Muscle layer of colon (tissue), 2 donors: Measurements from ENCODE around the gene PLA2G10.
"Not testable (repeated sequence)": the region's sequence is repeated elsewhere in the genome, so short reads cannot be mapped to it uniquely, and the experiment has no call there.

Source experiments
- H3K27ac ChIP-seq: one replicate; pipeline ENCODE4 v1.7.0; 2013; ENCODE audit warnings: low read depth, mild to moderate bottlenecking, low read length, moderate library complexity
- H3K27me3 ChIP-seq, 2 donors: one replicate each; pipeline ENCODE4 v1.7.0; 2013; ENCODE audit warnings: low read length in 2 of 2, mild to moderate bottlenecking in 2 of 2; ENCODE audit not compliant: insufficient read depth in 2 of 2, control insufficient read depth in 1 of 2
- H3K36me3 ChIP-seq: one replicate; pipeline ENCODE4 v1.7.0; 2013; ENCODE audit warnings: mild to moderate bottlenecking, low read length; ENCODE audit not compliant: insufficient read depth
- H3K4me1 ChIP-seq: one replicate; pipeline ENCODE4 v1.7.0; 2013; ENCODE audit warnings: mild to moderate bottlenecking, low read length; ENCODE audit not compliant: insufficient read depth
- H3K4me3 ChIP-seq, 2 donors: one replicate each; pipeline ENCODE4 v1.7.0; 2013; ENCODE audit warnings: low read length in 2 of 2, low read depth in 1 of 2, mild to moderate bottlenecking in 1 of 2, moderate library complexity in 1 of 2
- H3K9ac ChIP-seq: one replicate; pipeline ENCODE4 v1.7.0; 2013; ENCODE audit warnings: low read length
- H3K9me3 ChIP-seq: one replicate; pipeline ENCODE4 v1.7.0; 2013; ENCODE audit warnings: mild to moderate bottlenecking, low read length
- donor health status: abdominal sarcoma.
- donor health status: Adenocarcinoma of cecum.

PLA2G10 gene

DNA sequence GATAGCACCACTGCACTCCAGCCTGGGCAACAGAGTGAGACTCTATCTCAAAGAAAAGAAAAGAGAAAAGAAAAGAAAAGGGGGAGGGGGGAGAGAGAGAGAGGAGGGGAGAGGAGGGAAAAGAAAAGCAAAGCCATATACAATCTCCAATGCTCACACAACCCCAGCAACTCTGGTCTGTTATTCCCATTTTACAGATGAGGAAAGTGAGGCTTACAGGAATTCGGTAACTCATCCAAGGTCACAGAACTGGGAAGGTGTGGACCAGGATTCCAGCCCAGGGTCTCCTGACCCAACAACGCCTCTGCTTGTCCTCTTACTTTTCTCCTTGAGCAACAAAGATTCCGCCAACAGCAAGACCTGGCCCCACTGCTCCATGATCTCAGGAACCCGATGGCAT lies 13.0 kb downstream of the PLA2G10 start:
- Histone ChIP-seq H3K9me3 (no peaks in the 10 kb centered on the region), H3K36me3 (no peaks in the 10 kb centered on the region), H3K9ac (no peak overlapping the region), H3K4me1 (no peaks in the 10 kb centered on the region), H3K27ac (no peak overlapping the region), H3K27me3 (no peaks in the 10 kb centered on the region), H3K4me3 (no peak overlapping the region)

DNA sequence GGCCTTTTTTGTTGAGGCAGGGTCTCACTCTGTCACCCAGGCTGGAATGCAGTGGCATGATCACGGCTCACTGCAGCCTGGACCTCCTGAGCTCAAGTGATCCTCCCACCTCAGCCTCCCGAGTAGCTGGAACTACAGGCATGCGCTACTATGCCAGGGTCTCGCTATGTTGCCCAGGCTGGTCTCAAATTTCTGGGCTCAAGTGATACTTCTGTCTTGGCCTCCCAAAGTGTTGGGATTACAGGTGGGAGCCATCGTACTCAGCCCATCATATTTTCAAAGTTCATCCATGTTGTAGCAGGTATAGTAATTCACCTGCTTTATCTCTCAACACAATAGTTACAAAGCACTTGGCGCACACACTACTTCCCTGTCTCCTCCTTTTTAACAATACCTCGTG lies 13.7 kb downstream of the PLA2G10 start:
- H3K4me1 ChIP-seq, H3K27ac ChIP-seq, H3K36me3 ChIP-seq, H3K27me3 ChIP-seq, H3K4me3 ChIP-seq, H3K9me3 ChIP-seq, H3K9ac ChIP-seq: not testable (repeated sequence)

DNA sequence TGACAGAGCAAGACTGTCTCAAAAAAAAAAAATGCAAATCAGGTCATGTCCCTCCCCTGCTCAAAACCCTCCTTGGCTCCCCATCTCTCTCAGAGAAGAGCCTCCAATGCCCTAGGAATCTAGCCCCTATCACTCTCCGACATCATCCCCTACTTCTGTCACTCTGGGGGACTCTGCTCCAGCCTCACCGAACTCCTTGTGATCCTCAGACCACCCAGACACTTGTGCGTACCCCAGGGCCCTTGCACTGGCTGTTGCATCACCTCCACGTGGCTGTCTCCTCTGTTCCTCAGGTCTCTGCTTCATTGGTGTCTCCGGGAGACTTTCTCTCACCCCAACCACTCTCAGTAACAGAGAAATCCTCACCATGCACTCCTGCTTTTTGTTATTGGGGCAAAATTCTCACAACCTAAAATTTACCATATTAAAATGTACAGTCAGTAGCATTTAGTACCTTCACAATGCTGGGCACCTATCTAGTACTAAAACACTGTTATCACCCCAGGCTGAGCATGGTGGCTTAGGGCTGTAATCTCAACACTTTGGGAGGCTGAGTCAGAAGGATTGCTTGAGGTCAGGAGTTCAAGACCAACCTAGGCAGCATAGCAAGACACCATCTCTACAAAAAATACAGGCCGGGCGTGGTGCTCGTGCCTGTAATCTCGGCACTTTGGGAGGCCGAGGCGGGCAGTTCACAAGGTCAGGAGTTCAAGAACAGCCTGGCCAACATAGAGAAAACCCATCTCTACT lies 15.2 kb downstream of the PLA2G10 start:
- H3K9ac ChIP-seq, result no peak overlapping the region

DNA sequence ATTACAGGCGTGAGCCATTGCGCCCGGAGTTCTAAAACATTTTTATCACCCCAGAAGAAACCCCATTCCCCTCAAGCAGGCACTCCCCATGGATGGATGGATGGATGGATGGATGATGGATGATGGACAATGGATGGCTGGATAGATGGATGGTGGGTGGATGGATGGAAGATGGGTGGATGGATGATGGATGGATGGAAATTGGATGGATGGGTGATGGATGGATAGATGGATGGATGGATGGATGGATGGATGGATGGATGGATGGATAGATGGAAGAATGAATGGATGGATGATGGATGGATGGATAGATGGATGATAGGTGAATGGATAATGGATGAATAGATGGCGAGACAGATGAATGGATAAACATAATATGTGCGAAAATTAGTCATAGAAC lies 16.5 kb downstream of the PLA2G10 start:
- Histone ChIP-seq H3K27me3 (no peaks in the 10 kb centered on the region), H3K36me3 (no peaks in the 10 kb centered on the region), H3K9me3 (no peaks in the 10 kb centered on the region), H3K9ac (no peak overlapping the region), H3K4me1 (no peaks in the 10 kb centered on the region), H3K4me3 (no peak overlapping the region), H3K27ac (no peak overlapping the region)

More for the DNA sequence above, 15.2 kb downstream of the PLA2G10 start:
- H3K4me3 ChIP-seq, result no peak overlapping the region
- no peaks in the 10 kb centered on the region for H3K9me3 ChIP-seq
- H3K27ac ChIP-seq, result no peak overlapping the region
- H3K4me1 ChIP-seq, result no peaks in the 10 kb centered on the region
- H3K27me3 ChIP-seq, result no peaks in the 10 kb centered on the region
- no peaks in the 10 kb centered on the region for H3K36me3 ChIP-seq

DNA sequence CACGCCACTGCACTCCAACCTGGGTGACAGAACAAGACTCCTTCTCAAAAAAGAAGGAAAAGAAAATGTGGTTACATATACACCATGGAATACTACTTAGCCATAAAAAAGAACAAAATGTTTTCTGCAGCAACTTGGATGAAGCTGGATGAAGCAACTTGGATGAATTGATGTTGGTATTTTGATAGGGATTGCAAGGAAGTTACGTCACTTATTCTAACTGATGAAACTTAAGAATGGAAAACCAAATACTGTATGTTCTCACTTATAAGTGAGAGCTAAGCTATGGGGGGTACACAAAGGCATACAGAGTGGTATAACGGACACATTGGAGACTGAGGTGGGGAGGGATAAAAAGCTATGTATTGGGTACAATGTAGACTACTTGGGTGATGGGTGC lies 17.5 kb downstream of the PLA2G10 start:
- H3K4me1 ChIP-seq, result no peaks in the 10 kb centered on the region
- no peak overlapping the region for H3K27ac ChIP-seq
- no peak overlapping the region for H3K9ac ChIP-seq
- no peaks in the 10 kb centered on the region for H3K36me3 ChIP-seq
- no peak overlapping the region for H3K4me3 ChIP-seq
- no peaks in the 10 kb centered on the region for H3K27me3 ChIP-seq
- H3K9me3 ChIP-seq, result no peaks in the 10 kb centered on the region

DNA sequence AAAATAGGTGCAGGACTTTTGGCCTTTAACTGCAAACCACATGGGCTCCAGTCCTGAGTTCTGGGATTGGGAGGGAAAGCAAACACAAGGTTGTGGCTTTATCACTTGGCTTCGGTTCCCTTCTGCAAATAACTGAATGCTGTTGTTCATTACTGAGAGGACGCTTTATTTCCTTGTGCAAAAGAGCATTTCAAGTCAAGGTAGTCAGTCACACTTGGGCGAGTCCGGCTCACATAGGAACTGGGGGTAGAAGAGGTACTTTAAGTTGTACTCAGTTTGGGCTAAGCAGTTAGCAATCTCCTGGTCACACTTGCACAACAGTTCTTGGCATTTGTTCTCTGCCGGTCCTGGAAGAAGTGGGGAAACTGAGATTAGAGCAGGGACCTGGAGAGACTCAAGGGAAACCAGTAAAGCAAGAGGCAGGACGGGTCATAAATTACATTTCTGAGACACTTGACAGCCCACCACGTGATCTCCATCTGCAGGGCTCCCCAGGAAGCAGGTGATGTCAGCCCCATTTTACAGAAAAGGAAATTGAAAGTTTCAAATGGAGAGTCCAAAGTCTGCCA lies 21.6 kb downstream of the PLA2G10 start:
- H3K9me3 ChIP-seq, result no peaks in the 10 kb centered on the region
- no peak overlapping the region for H3K9ac ChIP-seq
- no peaks in the 10 kb centered on the region for H3K27me3 ChIP-seq
- H3K36me3 ChIP-seq, result peaks cover 5% of the 10 kb centered on the region
- no peak overlapping the region for H3K4me3 ChIP-seq
- H3K27ac ChIP-seq, result no peak overlapping the region
- no peaks in the 10 kb centered on the region for H3K4me1 ChIP-seq

DNA sequence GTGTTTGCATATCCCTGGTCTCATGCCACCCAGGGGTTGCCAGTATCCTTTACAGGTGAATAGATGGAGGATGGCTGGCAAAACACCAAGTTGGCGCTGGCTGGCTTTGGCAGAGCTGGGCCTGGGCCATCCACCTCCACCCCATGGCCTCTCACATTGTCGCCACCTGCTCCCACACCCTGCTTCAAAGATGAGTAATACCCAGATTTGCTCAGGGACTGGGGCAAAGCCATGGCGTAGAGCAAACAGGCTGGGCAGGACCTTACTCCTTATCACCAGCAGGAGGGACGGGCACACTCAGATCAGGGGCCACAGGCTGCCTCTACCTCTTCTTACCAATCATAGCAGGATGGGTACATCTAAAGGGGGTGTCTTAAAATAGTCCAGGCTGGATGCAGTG lies 24.3 kb downstream of the PLA2G10 start:
- Histone ChIP-seq H3K9ac (no peak overlapping the region), H3K4me1 (no peaks in the 10 kb centered on the region), H3K9me3 (no peaks in the 10 kb centered on the region), H3K27ac (no peak overlapping the region), H3K4me3 (no peak overlapping the region), H3K36me3 (peaks cover 24% of the 10 kb centered on the region), H3K27me3 (no peaks in the 10 kb centered on the region)

DNA sequence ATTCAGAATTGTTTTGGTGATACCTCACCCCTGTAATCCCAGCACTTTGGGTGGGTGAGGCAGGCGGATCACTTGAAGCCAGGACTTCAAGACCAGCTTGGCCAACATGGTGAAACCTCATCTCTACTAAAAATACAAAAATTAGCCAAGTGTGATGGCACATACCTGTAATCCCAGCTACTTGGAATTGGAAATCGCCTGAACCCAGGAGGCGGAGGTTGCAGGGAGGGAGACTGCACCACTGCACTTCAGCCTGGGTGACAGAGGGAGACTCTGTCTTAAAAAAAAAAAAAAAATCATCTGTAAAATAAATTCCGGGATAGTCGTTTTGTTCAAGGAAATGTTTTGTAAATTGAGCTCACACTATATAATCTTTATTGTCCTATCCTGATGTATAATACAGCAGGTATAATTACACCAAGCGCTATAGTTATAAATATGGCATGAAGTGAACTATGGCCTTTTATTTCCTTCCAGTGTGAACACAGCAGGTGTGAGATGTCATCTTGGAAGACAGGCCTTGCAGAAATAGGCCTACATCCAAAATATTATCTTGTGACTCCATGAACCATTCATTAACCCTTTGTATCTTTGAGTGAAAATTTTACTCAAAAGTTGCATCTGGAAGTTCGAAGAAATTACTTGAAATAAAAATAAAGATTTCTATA lies 25.4 kb downstream of the PLA2G10 start:
- H3K9ac ChIP-seq, result no peak overlapping the region
- H3K27ac ChIP-seq, result no peak overlapping the region
- no peak overlapping the region for H3K4me3 ChIP-seq
- no peaks in the 10 kb centered on the region for H3K27me3 ChIP-seq
- no peaks in the 10 kb centered on the region for H3K4me1 ChIP-seq
- H3K36me3 ChIP-seq, result peaks cover 32% of the 10 kb centered on the region
- no peaks in the 10 kb centered on the region for H3K9me3 ChIP-seq

DNA sequence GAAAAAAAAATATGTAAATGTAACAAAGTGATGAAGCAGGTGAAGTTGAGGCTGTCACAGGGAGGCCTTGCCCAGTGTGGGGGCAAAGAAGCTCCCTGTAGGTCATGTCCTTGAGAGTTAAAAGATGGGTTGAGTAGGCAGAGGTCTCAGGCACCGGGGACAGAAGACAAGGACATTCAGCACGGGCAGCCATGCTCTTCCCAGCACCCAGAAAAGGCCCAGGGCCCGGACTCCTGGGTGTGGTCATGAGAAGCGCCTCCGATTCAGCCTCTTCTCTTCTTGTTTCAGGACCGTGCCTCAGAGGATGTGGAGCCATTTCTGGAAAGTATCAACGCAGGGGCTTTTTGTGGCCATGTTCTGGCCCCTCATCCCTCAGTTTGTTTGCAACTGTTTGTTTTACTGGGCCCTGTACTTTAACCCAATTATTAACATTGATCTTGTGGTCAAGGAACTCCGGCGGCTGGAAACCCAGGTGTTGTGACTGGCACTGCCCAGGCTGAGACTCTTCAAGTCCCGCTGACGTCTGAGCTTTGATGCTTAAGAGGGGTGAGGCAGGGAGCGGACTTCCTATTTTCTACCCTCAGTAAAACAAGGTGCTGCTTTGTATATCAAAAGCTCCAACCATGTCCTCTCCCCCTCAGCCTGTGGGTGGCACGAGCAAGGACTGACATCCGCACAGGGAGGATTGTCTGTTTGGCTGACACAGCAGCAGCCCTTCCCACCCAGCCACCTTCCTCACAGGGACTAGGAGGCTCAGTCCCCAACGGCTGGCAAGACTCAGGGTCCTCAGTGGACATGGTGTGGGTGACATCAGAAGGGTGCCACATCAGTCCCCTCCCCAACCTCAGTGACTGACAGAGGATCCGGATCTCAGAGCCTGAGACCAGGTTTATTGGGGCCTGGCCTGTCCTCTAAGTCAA lies 26.5 kb downstream of the PLA2G10 start:
- Histone ChIP-seq H3K9ac (no peak overlapping the region), H3K27ac (no peak overlapping the region), H3K27me3 (no peaks in the 10 kb centered on the region)

DNA sequence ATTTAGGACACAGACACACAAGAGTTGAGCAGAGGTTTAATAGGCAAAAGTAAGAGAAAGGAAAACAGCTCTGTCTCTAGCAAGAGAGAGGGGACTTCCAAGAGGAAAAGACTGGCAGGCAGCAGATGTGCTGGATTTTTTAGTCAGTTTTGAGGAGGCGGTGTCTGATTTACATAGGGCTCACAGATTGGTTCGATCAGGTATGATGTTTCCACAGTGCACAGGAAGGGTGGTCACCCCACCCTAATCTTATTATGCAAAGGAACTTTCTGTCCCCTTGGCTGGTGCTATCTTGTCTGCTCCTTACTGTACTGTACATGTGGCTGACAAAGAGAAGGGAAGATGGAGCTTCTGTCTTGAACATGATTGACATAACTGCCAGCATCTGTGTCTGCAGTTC lies 36.0 kb downstream of the PLA2G10 start:
- Histone ChIP-seq H3K9ac (no peak overlapping the region), H3K9me3 (no peaks in the 10 kb centered on the region), H3K27ac (no peak overlapping the region), H3K4me1 (no peaks in the 10 kb centered on the region), H3K36me3 (peaks cover 33% of the 10 kb centered on the region), H3K27me3 (no peaks in the 10 kb centered on the region), H3K4me3 (no peak overlapping the region)

More for the DNA sequence above, 26.5 kb downstream of the PLA2G10 start:
- H3K4me1 ChIP-seq, result no peaks in the 10 kb centered on the region
- peaks cover 38% of the 10 kb centered on the region for H3K36me3 ChIP-seq
- no peak overlapping the region for H3K4me3 ChIP-seq
- H3K9me3 ChIP-seq, result no peaks in the 10 kb centered on the region

DNA sequence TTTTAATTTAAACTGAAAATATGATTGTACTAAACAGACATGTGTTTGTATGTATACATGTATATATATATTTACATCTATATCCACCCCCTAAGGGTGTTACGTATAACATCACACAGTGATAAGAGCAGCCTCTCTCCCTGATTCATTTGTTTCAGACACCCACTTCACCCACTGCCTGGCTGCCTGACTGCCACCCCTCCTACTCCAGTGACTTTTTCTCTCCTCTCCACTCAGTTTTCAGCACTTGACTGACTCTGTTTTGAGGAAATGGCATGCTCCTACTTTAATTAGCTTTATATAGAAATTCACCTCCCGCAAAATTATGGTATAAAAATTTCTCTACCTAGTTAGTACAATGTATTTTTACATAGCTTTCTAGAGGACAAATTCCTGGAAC lies 41.4 kb downstream of the PLA2G10 start:
- Histone ChIP-seq H3K27me3 (no peaks in the 10 kb centered on the region), H3K9me3 (no peaks in the 10 kb centered on the region), H3K9ac (no peak overlapping the region), H3K27ac (no peak overlapping the region), H3K36me3 (peaks cover 52% of the 10 kb centered on the region), H3K4me3 (no peak overlapping the region), H3K4me1 (no peaks in the 10 kb centered on the region)
